ENCODE results near the gene SPATA24.

SPATA24 gene

GRCh38 chr5:139416651-139417050 lies 12.8 kb upstream of the SPATA24 start:
- H3K4me3 ChIP-seq (replicated peaks; ENCODE audit: low read depth, low read length): no peak overlapping the region
- DNase-seq (ENCODE audit: low read depth): no peak
- TF ChIP-seq, protein P1, sequence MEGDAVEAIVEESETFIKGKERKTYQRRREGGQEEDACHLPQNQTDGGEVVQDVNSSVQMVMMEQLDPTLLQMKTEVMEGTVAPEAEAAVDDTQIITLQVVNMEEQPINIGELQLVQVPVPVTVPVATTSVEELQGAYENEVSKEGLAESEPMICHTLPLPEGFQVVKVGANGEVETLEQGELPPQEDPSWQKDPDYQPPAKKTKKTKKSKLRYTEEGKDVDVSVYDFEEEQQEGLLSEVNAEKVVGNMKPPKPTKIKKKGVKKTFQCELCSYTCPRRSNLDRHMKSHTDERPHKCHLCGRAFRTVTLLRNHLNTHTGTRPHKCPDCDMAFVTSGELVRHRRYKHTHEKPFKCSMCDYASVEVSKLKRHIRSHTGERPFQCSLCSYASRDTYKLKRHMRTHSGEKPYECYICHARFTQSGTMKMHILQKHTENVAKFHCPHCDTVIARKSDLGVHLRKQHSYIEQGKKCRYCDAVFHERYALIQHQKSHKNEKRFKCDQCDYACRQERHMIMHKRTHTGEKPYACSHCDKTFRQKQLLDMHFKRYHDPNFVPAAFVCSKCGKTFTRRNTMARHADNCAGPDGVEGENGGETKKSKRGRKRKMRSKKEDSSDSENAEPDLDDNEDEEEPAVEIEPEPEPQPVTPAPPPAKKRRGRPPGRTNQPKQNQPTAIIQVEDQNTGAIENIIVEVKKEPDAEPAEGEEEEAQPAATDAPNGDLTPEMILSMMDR (IDR thresholded peaks at IDR 0.05; ENCODE audit: low read length, missing control alignments): no peak

GRCh38 chr5:139415869-139416268 lies 12.0 kb upstream of the SPATA24 start:
- no peak for DNase-seq (ENCODE audit: low read depth)
- TF ChIP-seq, protein P1 (IDR thresholded peaks at IDR 0.05; ENCODE audit: low read length, missing control alignments): no peak
- H3K4me3 ChIP-seq (replicated peaks; ENCODE audit: low read depth, low read length): no peak overlapping the region

DNA sequence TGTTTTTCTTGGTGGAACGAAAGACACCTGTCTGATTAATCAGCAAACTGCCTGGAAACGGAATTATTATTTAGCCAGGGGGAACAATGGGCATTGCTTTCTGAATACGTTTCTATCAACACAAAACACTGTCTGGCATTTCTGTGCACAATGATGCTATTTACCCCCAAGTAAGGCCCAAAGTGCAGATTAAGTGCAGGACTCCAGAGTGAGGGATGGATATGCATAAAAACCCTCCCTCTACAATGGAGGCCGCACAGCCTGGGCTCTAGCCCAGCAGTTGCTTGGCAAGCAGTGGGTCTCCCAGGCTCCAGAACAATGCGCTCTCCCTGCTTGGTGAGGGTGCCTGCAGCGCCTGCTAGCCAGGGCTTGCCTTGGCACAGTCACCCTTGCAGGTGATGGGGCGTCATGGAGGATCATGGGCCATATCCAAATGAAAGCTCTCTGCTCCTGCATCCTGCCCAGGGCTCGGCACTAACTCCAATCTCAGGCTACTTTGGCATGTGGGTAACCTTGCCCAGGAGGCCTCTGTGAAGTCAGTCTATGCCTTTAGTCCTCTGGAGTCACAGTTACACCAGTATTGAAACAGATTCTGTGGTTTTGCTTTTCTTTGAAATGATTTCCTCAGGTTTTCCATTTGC lies 11.5 kb upstream of the SPATA24 start:
- no peak for DNase-seq (ENCODE audit: low read depth)
- H3K4me3 ChIP-seq (replicated peaks; ENCODE audit: low read depth, low read length): no peak overlapping the region
- TF ChIP-seq, protein P1 (IDR thresholded peaks at IDR 0.05; ENCODE audit: low read length, missing control alignments): no peak

DNA sequence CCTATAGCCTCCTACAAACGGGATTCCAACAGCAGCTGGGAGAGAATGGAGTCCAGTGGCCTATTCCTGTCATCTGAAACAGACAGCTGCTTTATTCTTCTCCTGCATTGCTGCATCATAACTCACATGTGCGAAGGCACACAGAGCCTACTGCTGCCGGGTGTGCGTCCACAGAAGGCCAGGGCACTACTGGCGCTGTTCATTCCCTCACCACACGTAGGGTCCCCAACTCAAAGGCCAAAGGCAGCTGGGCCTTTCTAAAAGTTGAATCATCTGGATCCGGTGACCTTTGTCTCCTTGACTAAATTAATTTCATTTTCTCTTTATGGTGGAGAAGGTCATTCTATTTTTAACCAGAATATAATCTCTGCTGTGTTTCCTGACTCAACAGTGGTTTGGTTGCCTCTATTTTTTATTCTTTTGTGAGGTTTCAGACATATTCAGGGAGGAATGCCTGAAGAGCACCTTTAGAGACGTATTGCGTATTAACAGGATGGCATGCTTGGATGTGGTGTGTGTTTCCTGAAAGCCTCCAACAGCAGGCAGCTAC lies 10.8 kb upstream of the SPATA24 start:
- DNase-seq (ENCODE audit: low read depth): no peak
- H3K4me3 ChIP-seq (replicated peaks; ENCODE audit: low read depth, low read length): no peak overlapping the region
- TF ChIP-seq, protein P1 (IDR thresholded peaks at IDR 0.05; ENCODE audit: low read length, missing control alignments): no peak

GRCh38 chr5:139413963-139414362 lies 10.1 kb upstream of the SPATA24 start:
- DNase-seq (ENCODE audit: low read depth): no peak
- TF ChIP-seq, protein P1 (IDR thresholded peaks at IDR 0.05; ENCODE audit: low read length, missing control alignments): no peak
- H3K4me3 ChIP-seq (replicated peaks; ENCODE audit: low read depth, low read length): no peak overlapping the region

DNA sequence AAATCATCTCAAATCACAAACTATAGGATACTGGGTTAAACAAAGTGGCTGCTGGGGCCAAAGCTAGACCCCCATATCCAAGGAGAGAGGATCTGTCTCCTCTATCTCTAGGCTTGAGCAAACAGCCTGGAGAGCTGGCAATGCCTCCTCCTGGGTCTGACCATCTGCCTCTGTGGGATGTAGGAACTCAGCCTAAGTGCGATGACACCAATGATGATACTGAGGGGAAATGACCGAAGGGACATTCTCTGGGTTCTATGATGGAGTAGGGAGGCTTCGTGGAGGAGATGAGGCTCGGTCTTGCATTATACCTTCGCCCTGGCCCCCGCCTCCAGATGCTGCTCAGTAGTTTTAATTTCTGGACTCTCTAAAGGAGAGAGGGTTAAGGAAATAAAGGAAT lies 9.3 kb upstream of the SPATA24 start:
- H3K4me3 ChIP-seq (replicated peaks; ENCODE audit: low read depth, low read length): no peak overlapping the region
- TF ChIP-seq, protein P1 (IDR thresholded peaks at IDR 0.05; ENCODE audit: low read length, missing control alignments): no peak

More for the DNA sequence above, 9.3 kb upstream of the SPATA24 start:
- DNase-seq (ENCODE audit: low read depth): no peak
